Progenitor cell of endocrine pancreas (in vitro differentiated cells): ENCODE measurements around the gene JMJD1C. TPM values are rescaled to one million over a fixed set of nuclear protein-coding genes. Genes with fewer than 3 reads are reported as not detected.
A peak's percentile ranks its signal among the peaks of the same experiment; 100 is the strongest.

Experiments
- DNase-seq: peaks from one replicate; pipeline ENCODE4 v3.0.0; 2021; ENCODE audit warnings: low spot score; ENCODE audit not compliant: unreplicated experiment
- H3K27ac Mint-ChIP-seq: 2 replicates; pipeline ENCODE4 v1.8.0; 2021; ENCODE audit warnings: mild to moderate bottlenecking, moderate library complexity, mixed read lengths
- H3K27me3 Mint-ChIP-seq: 2 replicates; pipeline ENCODE4 v1.8.0; 2021; ENCODE audit warnings: mixed read lengths
- H3K36me3 Mint-ChIP-seq: 2 replicates; pipeline ENCODE4 v1.8.0; 2022; ENCODE audit warnings: mixed read lengths; ENCODE audit not compliant: insufficient read depth
- H3K4me1 Mint-ChIP-seq: 2 replicates; pipeline ENCODE4 v1.8.0; 2021; ENCODE audit warnings: low read depth, mixed read lengths
- H3K4me3 Mint-ChIP-seq: 2 replicates; pipeline ENCODE4 v1.8.0; 2021; ENCODE audit warnings: low read depth, mild to moderate bottlenecking, moderate library complexity, mixed read lengths
- H3K9me3 Mint-ChIP-seq: 2 replicates; pipeline ENCODE4 v1.8.0; 2021; ENCODE audit warnings: low read depth, mixed read lengths
- CTCF ChIP-seq: fragments of 200-600 bp; sonication (generic); IDR thresholded peaks from one replicate; pipeline ENCODE4 v1.5.0; 2021; ENCODE audit warnings: antibody characterized with exemption, mild to moderate bottlenecking; ENCODE audit not compliant: unreplicated experiment
- total RNA-seq: library from RNA; stranded (reverse); gene quantifications from 2 replicates; pipeline ENCODE4 v1.2.1, GENCODE V29; 2021

The JMJD1C gene
- total RNA-seq, 1 donor from 2014 or later = 117 TPM

DNA sequence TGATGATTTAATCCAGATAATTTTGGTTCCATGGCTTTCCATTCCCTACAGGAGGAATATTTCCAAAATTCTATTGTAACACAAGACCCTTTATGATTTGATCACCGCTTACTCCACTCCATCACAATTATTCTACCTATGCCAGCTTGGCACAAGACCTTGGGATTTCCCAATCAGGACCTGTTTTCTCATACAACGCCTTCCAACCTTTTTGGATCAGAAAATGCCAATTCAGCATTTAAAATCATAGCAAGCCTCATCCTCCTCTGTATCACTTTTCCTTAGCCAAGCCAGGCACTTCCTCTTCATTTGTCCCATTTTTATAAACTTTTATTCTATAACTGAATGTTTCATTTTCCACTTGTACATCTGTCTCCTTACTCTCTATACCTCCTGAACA is 100.9 kb downstream of the JMJD1C start:
- TF ChIP-seq CTCF = no peak
- H3K4me3 Mint-ChIP-seq = no peak overlapping the region
- peaks cover 3% of the 10 kb centered on the region for H3K36me3 Mint-ChIP-seq
- peaks cover 4% of the 10 kb centered on the region for H3K4me1 Mint-ChIP-seq
- no peaks in the 10 kb centered on the region for H3K9me3 Mint-ChIP-seq
- DNase-seq = no peak
- H3K27me3 Mint-ChIP-seq = no peaks in the 10 kb centered on the region
- peak overlapping the region; percentile 15 for H3K27ac Mint-ChIP-seq

- no peak for TF ChIP-seq CTCF
- no peak for DNase-seq
- H3K27ac Mint-ChIP-seq = no peak overlapping the region
- no peaks in the 10 kb centered on the region for H3K9me3 Mint-ChIP-seq
- H3K4me3 Mint-ChIP-seq = no peak overlapping the region
- peaks cover 3% of the 10 kb centered on the region for H3K36me3 Mint-ChIP-seq
- H3K27me3 Mint-ChIP-seq = no peaks in the 10 kb centered on the region
- H3K4me1 Mint-ChIP-seq = peaks cover 2% of the 10 kb centered on the region
These were observed 101.8 kb downstream of the JMJD1C start for GRCh38 chr10:63363951-63364350.

DNA sequence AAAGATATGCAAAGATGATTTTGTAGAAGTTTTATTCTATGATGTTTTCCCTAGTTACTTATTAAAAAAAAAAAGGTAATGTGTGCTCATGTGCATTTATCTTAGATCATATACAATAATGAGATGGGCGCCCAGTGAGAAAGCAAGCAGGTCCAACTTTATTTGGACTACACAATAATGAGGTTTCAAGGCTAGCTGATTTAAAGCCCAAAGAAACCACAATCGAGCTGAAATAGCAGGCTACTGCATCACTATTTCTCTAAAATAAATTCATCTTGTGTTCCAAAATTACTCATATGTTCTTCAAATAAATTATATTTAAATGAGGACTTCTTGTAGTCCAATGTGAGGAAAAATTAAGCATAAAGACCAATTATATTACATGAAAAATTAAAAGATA is 110.1 kb downstream of the JMJD1C start:
- Mint-ChIP-seq H3K36me3 (peaks cover 4% of the 10 kb centered on the region), H3K27me3 (no peaks in the 10 kb centered on the region), H3K9me3 (peaks cover 6% of the 10 kb centered on the region), H3K4me3 (no peak overlapping the region), H3K27ac (peak overlapping the region; percentile 73), H3K4me1 (peaks cover 2% of the 10 kb centered on the region)
- TF ChIP-seq CTCF = no peak
- no peak for DNase-seq

DNA sequence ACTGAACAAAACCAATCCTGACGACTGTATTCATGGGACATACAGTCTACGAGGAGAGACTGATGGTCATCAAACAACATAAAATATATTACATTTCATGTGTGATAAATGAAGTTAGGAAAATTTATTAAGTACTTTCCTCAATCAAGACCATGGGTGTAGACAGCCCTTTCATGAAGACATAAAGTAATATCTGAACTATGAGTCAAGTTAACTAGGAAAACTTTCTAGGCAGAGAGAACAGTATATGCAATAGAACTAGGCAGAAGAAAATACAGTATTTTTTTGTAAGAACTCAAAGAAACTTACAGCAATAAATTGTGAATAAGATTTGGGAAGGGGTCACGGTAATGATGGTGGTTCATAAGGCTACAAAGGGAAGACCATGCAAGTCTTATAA is 112.8 kb downstream of the JMJD1C start:
- no peaks in the 10 kb centered on the region for H3K27me3 Mint-ChIP-seq
- H3K4me3 Mint-ChIP-seq = no peak overlapping the region
- no peak for DNase-seq
- no peak for TF ChIP-seq CTCF
- peaks cover 5% of the 10 kb centered on the region for H3K36me3 Mint-ChIP-seq
- H3K4me1 Mint-ChIP-seq = peaks cover 2% of the 10 kb centered on the region
- H3K27ac Mint-ChIP-seq = no peak overlapping the region
- peaks cover 6% of the 10 kb centered on the region for H3K9me3 Mint-ChIP-seq

DNA sequence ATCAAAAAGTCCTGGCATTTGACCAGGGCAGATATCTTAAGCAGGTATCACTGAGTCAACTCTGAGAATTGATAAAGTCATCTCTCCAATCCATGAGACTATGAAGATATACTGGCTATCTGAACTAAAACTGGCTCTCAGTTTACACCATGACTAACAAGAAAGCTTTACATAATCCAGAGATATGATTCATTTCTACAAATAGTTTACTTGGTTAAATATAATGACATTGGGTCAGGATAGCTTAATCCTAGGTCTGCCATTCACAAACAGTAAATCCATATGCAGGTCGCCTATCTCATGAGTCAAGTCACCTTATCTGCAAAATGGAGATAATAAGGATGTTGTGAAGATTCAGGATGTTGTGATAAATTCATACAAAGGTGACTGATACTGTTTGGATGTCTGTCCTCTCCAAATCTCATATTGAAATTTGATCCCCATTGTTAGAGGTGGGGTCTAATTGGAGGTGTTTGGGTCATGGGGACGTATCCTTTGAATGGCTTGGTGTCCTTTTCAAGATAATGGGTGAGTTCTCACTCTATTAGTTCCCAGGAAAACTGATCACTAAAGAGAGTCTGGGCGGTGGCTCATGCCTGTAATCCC is 117.4 kb downstream of the JMJD1C start:
- no peak for DNase-seq
- Mint-ChIP-seq H3K27ac (no peak overlapping the region), H3K36me3 (peaks cover 6% of the 10 kb centered on the region), H3K9me3 (peaks cover 4% of the 10 kb centered on the region), H3K4me1 (peaks cover 1% of the 10 kb centered on the region), H3K27me3 (no peaks in the 10 kb centered on the region), H3K4me3 (no peak overlapping the region)
- TF ChIP-seq CTCF = no peak
